KMS-11 (cell line): Measurements from ENCODE around the gene CREM.
"Not testable (repeated sequence)": the region's sequence is repeated elsewhere in the genome, so short reads cannot be mapped to it uniquely, and the experiment has no call there.

Source experiments
- H2AFZ ChIP-seq: fragments of 200-600 bp; sonication (generic); 2 replicates; pipeline ENCODE4 v1.6.1; 2016; ENCODE audit warnings: antibody characterized with exemption, mixed run types, low read depth
- H3K27ac ChIP-seq: fragments of 200-600 bp; sonication (generic); 2 replicates; pipeline ENCODE4 v1.6.1; 2016; ENCODE audit warnings: mild to moderate bottlenecking, mixed run types
- H3K27me3 ChIP-seq: fragments of 200-600 bp; sonication (generic); 2 replicates; pipeline ENCODE4 v1.6.1; 2017; ENCODE audit warnings: mild to moderate bottlenecking, low read depth, mixed run types, moderate library complexity; ENCODE audit not compliant: insufficient read depth
- H3K36me3 ChIP-seq: fragments of 200-600 bp; sonication (generic); 2 replicates; pipeline ENCODE4 v1.6.1; 2017; ENCODE audit warnings: mild to moderate bottlenecking, mixed run types; ENCODE audit not compliant: insufficient read depth
- H3K4me1 ChIP-seq: fragments of 200-600 bp; sonication (generic); 2 replicates; pipeline ENCODE4 v1.6.1; 2016; ENCODE audit warnings: mild to moderate bottlenecking, low read depth, mixed run types; ENCODE audit not compliant: poor library complexity, severe bottlenecking
- H3K4me2 ChIP-seq: fragments of 200-600 bp; sonication (generic); 2 replicates; pipeline ENCODE4 v1.7.0; 2016; ENCODE audit warnings: mild to moderate bottlenecking, mixed run types
- H3K4me3 ChIP-seq: fragments of 200-600 bp; sonication (generic); IDR thresholded peaks from 2 replicates; pipeline ENCODE4 v1.6.1; 2017; ENCODE audit warnings: low read depth, low read length, mixed read lengths; ENCODE audit not compliant: insufficient read depth
- H3K79me2 ChIP-seq: fragments of 200-600 bp; sonication (generic); 2 replicates; pipeline ENCODE4 v1.6.1; 2016; ENCODE audit warnings: low read depth, mixed run types; ENCODE audit not compliant: insufficient read depth
- H3K9ac ChIP-seq: fragments of 200-600 bp; sonication (generic); 2 replicates; pipeline ENCODE4 v1.6.1; 2016; ENCODE audit warnings: mild to moderate bottlenecking, mixed run types
- H4K20me1 ChIP-seq: fragments of 200-600 bp; sonication (generic); 2 replicates; pipeline ENCODE4 v1.6.1; 2016; ENCODE audit warnings: mild to moderate bottlenecking, mixed run types; ENCODE audit not compliant: insufficient read depth
- TF ChIP-seq, protein P1 (sequence below): fragments of 200-600 bp; sonication (generic); conservative IDR thresholded peaks from 2 replicates; pipeline ENCODE4 v1.6.1; 2017; ENCODE audit warnings: low read depth, mild to moderate bottlenecking, antibody characterized with exemption, low read length, moderate library complexity, mixed read lengths

Gene CREM

DNA sequence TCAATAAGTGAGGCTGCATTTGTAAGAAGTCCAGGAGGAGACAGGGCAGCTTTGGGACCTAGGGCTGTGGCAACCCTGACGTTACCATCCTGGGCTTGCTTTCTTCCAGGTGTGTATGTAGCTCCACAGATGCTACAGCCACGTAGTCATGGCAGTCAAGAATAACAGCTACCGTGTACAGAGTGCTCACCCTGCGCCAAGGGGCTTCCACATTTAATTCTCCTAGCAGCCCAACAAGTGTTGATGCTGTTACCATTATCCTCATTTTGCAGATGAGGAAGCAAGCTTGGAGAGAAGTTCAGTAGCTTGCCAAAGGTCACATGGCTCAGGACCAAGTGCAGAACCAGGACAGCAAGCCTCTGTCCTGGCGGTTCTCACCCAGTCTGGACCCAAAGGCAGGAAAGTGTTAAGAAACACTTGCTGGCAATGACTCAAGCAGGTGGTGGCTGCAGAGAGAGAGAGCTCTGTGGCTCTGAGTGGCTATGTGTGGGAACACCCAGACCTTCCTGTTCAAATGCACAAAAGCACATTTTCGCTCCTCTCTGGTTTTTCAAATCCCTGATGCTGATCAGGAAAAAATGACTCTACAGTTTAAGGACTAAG is 89.8 kb downstream of the CREM start:
- TF ChIP-seq, protein P1, sequence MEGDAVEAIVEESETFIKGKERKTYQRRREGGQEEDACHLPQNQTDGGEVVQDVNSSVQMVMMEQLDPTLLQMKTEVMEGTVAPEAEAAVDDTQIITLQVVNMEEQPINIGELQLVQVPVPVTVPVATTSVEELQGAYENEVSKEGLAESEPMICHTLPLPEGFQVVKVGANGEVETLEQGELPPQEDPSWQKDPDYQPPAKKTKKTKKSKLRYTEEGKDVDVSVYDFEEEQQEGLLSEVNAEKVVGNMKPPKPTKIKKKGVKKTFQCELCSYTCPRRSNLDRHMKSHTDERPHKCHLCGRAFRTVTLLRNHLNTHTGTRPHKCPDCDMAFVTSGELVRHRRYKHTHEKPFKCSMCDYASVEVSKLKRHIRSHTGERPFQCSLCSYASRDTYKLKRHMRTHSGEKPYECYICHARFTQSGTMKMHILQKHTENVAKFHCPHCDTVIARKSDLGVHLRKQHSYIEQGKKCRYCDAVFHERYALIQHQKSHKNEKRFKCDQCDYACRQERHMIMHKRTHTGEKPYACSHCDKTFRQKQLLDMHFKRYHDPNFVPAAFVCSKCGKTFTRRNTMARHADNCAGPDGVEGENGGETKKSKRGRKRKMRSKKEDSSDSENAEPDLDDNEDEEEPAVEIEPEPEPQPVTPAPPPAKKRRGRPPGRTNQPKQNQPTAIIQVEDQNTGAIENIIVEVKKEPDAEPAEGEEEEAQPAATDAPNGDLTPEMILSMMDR, result no peak
- Histone ChIP-seq H3K4me2 (no peak overlapping the region), H2AFZ (no peak overlapping the region), H3K36me3 (no peaks in the 10 kb centered on the region), H3K9ac (no peak overlapping the region), H3K27me3 (no peaks in the 10 kb centered on the region), H3K27ac (no peak overlapping the region), H3K4me1 (peaks cover 3% of the 10 kb centered on the region), H3K4me3 (no peak overlapping the region), H4K20me1 (no peaks in the 10 kb centered on the region), H3K79me2 (no peaks in the 10 kb centered on the region)

DNA sequence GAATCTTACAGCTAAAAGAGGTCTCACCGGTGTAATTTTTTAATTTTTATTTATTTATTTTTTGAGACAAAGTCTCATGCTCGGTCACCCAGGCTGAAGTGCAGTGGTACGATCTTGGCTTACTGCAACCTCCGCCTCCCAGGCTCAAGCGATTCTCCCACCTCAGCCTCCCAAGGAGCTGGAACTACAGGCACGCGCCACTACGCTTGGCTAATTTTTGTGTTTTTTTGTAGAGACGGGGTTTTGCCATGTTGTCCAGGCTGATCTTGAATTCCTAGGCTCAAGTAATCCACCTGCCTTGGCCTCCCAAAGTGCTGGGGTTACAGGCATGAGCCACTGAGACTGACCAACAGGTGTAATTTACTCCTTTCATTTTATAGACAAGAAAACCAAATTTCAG is 90.3 kb downstream of the CREM start:
- H3K4me3 ChIP-seq, H4K20me1 ChIP-seq, H3K27ac ChIP-seq, H3K4me1 ChIP-seq, H3K9ac ChIP-seq, H3K4me2 ChIP-seq, H3K27me3 ChIP-seq, H2AFZ ChIP-seq, H3K79me2 ChIP-seq, H3K36me3 ChIP-seq: not testable (repeated sequence)

DNA sequence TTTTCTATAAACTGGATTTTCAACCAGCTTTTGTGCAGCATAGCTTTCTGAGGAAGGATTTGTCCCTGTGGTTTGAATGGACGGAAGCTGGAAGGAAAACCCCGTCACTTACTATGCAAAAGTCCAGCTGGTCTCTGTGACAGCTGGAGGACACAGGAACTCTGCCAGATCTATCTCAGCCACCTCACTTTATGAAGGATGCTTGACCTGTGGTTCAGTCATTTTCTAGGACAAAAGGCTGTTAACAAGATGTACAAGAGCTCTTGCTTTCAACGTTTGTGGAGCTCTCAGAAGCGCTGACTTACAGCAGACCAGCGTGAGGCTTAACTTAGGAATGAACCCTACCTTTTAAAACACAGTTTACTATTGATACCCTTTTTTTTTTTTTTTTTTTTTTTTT is 90.8 kb downstream of the CREM start:
- TF ChIP-seq, protein P1, result no peak
- H3K4me3 ChIP-seq, result no peak overlapping the region
- peaks cover 3% of the 10 kb centered on the region for H3K4me1 ChIP-seq
- no peak overlapping the region for H3K4me2 ChIP-seq
- H3K9ac ChIP-seq, result no peak overlapping the region
- H2AFZ ChIP-seq, result no peak overlapping the region
- H4K20me1 ChIP-seq, result no peaks in the 10 kb centered on the region
- no peaks in the 10 kb centered on the region for H3K79me2 ChIP-seq
- no peaks in the 10 kb centered on the region for H3K27me3 ChIP-seq
- no peaks in the 10 kb centered on the region for H3K36me3 ChIP-seq
- H3K27ac ChIP-seq, result no peak overlapping the region

DNA sequence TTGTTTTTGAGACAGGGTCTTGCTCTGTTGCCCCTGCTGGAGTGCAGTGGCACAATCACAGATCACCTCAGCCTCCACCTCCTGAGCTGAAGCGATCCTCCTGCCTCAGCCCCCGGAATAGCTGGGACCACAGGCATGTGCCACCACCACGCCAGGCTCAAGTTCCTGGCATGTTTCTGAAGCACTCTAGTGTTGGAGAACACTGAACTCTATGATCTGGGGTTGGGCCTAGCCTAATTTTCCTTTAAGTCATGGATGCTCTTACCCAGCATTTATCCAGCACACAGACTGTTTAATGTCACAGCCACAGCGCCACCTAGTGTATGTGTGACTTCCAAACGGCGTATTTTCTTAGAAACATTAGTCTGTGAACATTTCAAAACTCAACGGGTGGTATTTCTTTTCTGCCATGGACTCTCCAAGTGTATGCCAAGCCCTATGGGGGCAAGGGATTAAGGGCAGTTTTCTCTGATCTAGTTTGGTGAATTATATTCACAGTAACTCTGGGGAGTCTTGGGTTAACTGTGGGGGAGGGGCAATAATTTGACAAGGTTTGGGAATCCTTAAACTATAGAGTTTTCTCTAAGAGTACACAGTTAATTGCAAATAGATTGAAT is 91.8 kb downstream of the CREM start:
- Histone ChIP-seq H3K79me2 (no peaks in the 10 kb centered on the region), H3K36me3 (no peaks in the 10 kb centered on the region), H3K27ac (no peak overlapping the region), H2AFZ (0 out of 2 replicates have a peak overlapping the region, but pooled peaks have one; percentile 6), H3K4me3 (no peak overlapping the region), H3K4me2 (no peak overlapping the region), H3K4me1 (peaks cover 3% of the 10 kb centered on the region), H4K20me1 (no peaks in the 10 kb centered on the region), H3K27me3 (no peaks in the 10 kb centered on the region), H3K9ac (no peak overlapping the region)
- TF ChIP-seq, protein P1, result peak; percentile 98

DNA sequence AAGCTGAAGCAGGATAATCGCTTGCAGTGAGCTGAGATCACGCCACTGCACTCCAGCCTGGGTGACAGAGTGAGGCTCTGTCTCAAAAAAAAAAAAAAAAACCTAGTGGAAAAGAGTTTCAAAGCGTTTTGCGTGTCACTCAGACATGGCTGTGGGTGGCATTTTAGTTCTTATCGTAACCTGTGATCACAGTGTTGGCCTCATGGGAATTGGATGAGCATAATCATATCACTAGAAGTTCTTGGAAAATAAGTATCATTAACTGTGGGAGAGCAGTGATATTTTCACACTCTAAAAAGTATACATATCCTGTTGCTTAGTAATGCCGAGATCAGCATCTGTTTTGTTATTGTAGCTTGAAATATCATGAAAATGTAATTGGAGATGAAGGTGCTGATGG is 92.6 kb downstream of the CREM start:
- Histone ChIP-seq H3K4me3 (no peak overlapping the region), H3K27me3 (no peaks in the 10 kb centered on the region), H3K4me2 (no peak overlapping the region), H3K9ac (no peak overlapping the region), H3K36me3 (no peaks in the 10 kb centered on the region), H3K79me2 (no peaks in the 10 kb centered on the region), H3K27ac (no peak overlapping the region), H2AFZ (no peak overlapping the region), H3K4me1 (peaks cover 3% of the 10 kb centered on the region), H4K20me1 (no peaks in the 10 kb centered on the region)
- TF ChIP-seq, protein P1, result no peak
